Activated T-cell treated with anti-CD3 and anti-CD28 coated beads, Interleukin-2, amount 50 U/mL, for 1 hour (primary cell): ENCODE data around the gene UBE3D.
"Not testable (repeated sequence)": the region's sequence is repeated elsewhere in the genome, so short reads cannot be mapped to it uniquely, and the experiment has no call there.

Experiments
- DNase-seq: peaks from one replicate; pipeline ENCODE4 v3.0.0-alpha.2; 2020

Gene UBE3D

GRCh38 chr6:83053678-83054077 is 12.0 kb downstream of the UBE3D start:
- no peak for DNase-seq

- DNase-seq = no peak
These were observed 14.1 kb downstream of the UBE3D start for GRCh38 chr6:83051377-83052172.

GRCh38 chr6:83047065-83047754 is 18.4 kb downstream of the UBE3D start:
- DNase-seq = no peak

GRCh38 chr6:83044091-83044768 is 21.4 kb downstream of the UBE3D start:
- DNase-seq = no peak

GRCh38 chr6:83042467-83043053 is 23.1 kb downstream of the UBE3D start:
- DNase-seq = no peak

GRCh38 chr6:83038246-83038645 is 27.4 kb downstream of the UBE3D start:
- DNase-seq = no peak

- no peak for DNase-seq
These were observed 34.0 kb downstream of the UBE3D start for GRCh38 chr6:83031689-83032088.

- no peak for DNase-seq
These were observed 45.9 kb downstream of the UBE3D start for GRCh38 chr6:83019741-83020140.

GRCh38 chr6:83011131-83011530 is 54.5 kb downstream of the UBE3D start:
- not testable (repeated sequence) for DNase-seq

- DNase-seq = no peak
These were observed 57.0 kb downstream of the UBE3D start for GRCh38 chr6:83008626-83009025.

- DNase-seq = no peak
These were observed 59.3 kb downstream of the UBE3D start for GRCh38 chr6:83006270-83006905.

- DNase-seq = no peak
These were observed 69.5 kb downstream of the UBE3D start for GRCh38 chr6:82996156-82996555.

GRCh38 chr6:82995066-82995465 is 70.6 kb downstream of the UBE3D start:
- no peak for DNase-seq

GRCh38 chr6:82989736-82990290 is 75.8 kb downstream of the UBE3D start:
- DNase-seq = no peak

- DNase-seq = no peak
These were observed 76.7 kb downstream of the UBE3D start for GRCh38 chr6:82988930-82989351.

- no peak for DNase-seq
These were observed 77.7 kb downstream of the UBE3D start for GRCh38 chr6:82987951-82988350.

- no peak for DNase-seq
These were observed 78.2 kb downstream of the UBE3D start for GRCh38 chr6:82987416-82987815.

- DNase-seq = no peak
These were observed 80.9 kb downstream of the UBE3D start for GRCh38 chr6:82984720-82985119.

GRCh38 chr6:82980086-82980485 is 85.6 kb downstream of the UBE3D start:
- no peak for DNase-seq

- no peak for DNase-seq
These were observed 86.0 kb downstream of the UBE3D start for GRCh38 chr6:82979657-82980056.

- DNase-seq = no peak
These were observed 87.2 kb downstream of the UBE3D start for GRCh38 chr6:82978362-82978945.

- no peak for DNase-seq
These were observed 89.5 kb downstream of the UBE3D start for GRCh38 chr6:82976179-82976578.
